Activated T-cell treated with anti-CD3 and anti-CD28 coated beads for 24 hours (primary cell): ENCODE data around the gene REPS2.
"Not testable (repeated sequence)": the region's sequence is repeated elsewhere in the genome, so short reads cannot be mapped to it uniquely, and the experiment has no call there.

Experiments
- DNase-seq: peaks from one replicate; pipeline ENCODE4 v3.0.0-alpha.2; 2020; ENCODE audit warnings: low read depth

The REPS2 gene

GRCh38 chrX:16964976-16965375 lies 18.5 kb downstream of the REPS2 start:
- DNase-seq, result not testable (repeated sequence)

GRCh38 chrX:16966752-16967448 lies 20.4 kb downstream of the REPS2 start:
- no peak for DNase-seq

GRCh38 chrX:16968753-16969152 lies 22.3 kb downstream of the REPS2 start:
- DNase-seq, result not testable (repeated sequence)

- no peak for DNase-seq
Measured at GRCh38 chrX:16970977-16971376, 24.5 kb downstream of the REPS2 start.

- DNase-seq, result no peak
Measured at GRCh38 chrX:16971694-16972093, 25.2 kb downstream of the REPS2 start.

GRCh38 chrX:16975233-16975632 lies 28.8 kb downstream of the REPS2 start:
- DNase-seq, result no peak

- no peak for DNase-seq
Measured at GRCh38 chrX:16977771-16978170, 31.3 kb downstream of the REPS2 start.

GRCh38 chrX:16978193-16978984 lies 31.9 kb downstream of the REPS2 start:
- no peak for DNase-seq

GRCh38 chrX:16979226-16979625 lies 32.8 kb downstream of the REPS2 start:
- no peak for DNase-seq

GRCh38 chrX:16981209-16981608 lies 34.8 kb downstream of the REPS2 start:
- DNase-seq, result no peak

- DNase-seq, result no peak
Measured at GRCh38 chrX:16981980-16982379, 35.5 kb downstream of the REPS2 start.

GRCh38 chrX:16983051-16983450 lies 36.6 kb downstream of the REPS2 start:
- DNase-seq, result no peak

- no peak for DNase-seq
Measured at GRCh38 chrX:16985286-16985685, 38.8 kb downstream of the REPS2 start.

GRCh38 chrX:16986169-16986568 lies 39.7 kb downstream of the REPS2 start:
- DNase-seq, result no peak

GRCh38 chrX:16989750-16990149 lies 43.3 kb downstream of the REPS2 start:
- DNase-seq, result no peak

GRCh38 chrX:16990839-16991238 lies 44.4 kb downstream of the REPS2 start:
- no peak for DNase-seq

GRCh38 chrX:16992445-16992844 lies 46.0 kb downstream of the REPS2 start:
- DNase-seq, result no peak

- DNase-seq, result no peak
Measured at GRCh38 chrX:16992951-16993350, 46.5 kb downstream of the REPS2 start.

- DNase-seq, result no peak
Measured at GRCh38 chrX:16993791-16994318, 47.4 kb downstream of the REPS2 start.

GRCh38 chrX:16994736-16995135 lies 48.3 kb downstream of the REPS2 start:
- no peak for DNase-seq

GRCh38 chrX:16997313-16997712 lies 50.9 kb downstream of the REPS2 start:
- no peak for DNase-seq

GRCh38 chrX:16999275-16999674 lies 52.8 kb downstream of the REPS2 start:
- no peak for DNase-seq

GRCh38 chrX:17000751-17001150 lies 54.3 kb downstream of the REPS2 start:
- DNase-seq, result no peak
